HG02943 (cell line): ENCODE measurements around the gene CACNA2D4.

Source experiments
- ATAC-seq: cut with Tn5 transposase; IDR thresholded peaks from one replicate; pipeline ENCODE4 v1.9.1; 2021; ENCODE audit warnings: mild to moderate bottlenecking, low read depth, moderate library complexity; ENCODE audit not compliant: unreplicated experiment

Gene CACNA2D4

GRCh38 chr12:1836241-1836803 is 82.1 kb downstream of the CACNA2D4 start:
- no peak for ATAC-seq

- no peak for ATAC-seq
Measured at GRCh38 chr12:1835211-1836131, 83.0 kb downstream of the CACNA2D4 start.

GRCh38 chr12:1834186-1834925 is 84.1 kb downstream of the CACNA2D4 start:
- ATAC-seq = no peak

- no peak for ATAC-seq
Measured at GRCh38 chr12:1833596-1834028, 84.8 kb downstream of the CACNA2D4 start.

GRCh38 chr12:1832801-1833595 is 85.5 kb downstream of the CACNA2D4 start:
- ATAC-seq = no peak

- no peak for ATAC-seq
Measured at GRCh38 chr12:1830981-1831963, 87.2 kb downstream of the CACNA2D4 start.

GRCh38 chr12:1830401-1830845 is 88.0 kb downstream of the CACNA2D4 start:
- no peak for ATAC-seq

GRCh38 chr12:1829306-1829900 is 89.0 kb downstream of the CACNA2D4 start:
- ATAC-seq = no peak

- ATAC-seq = no peak
Measured at GRCh38 chr12:1828856-1829255, 89.6 kb downstream of the CACNA2D4 start.

GRCh38 chr12:1827826-1828805 is 90.3 kb downstream of the CACNA2D4 start:
- ATAC-seq = no peak

- ATAC-seq = no peak
Measured at GRCh38 chr12:1826867-1827705, 91.4 kb downstream of the CACNA2D4 start.

GRCh38 chr12:1826401-1826800 is 92.1 kb downstream of the CACNA2D4 start:
- no peak for ATAC-seq

- no peak for ATAC-seq
Measured at GRCh38 chr12:1825382-1826102, 92.9 kb downstream of the CACNA2D4 start.

- no peak for ATAC-seq
Measured at GRCh38 chr12:1823237-1823636, 95.2 kb downstream of the CACNA2D4 start.

GRCh38 chr12:1822699-1823098 is 95.8 kb downstream of the CACNA2D4 start:
- ATAC-seq = no peak

- no peak for ATAC-seq
Measured at GRCh38 chr12:1821805-1822204, 96.6 kb downstream of the CACNA2D4 start.
